CD14-positive monocyte (primary cell): ENCODE measurements around the gene LIPG. TPM values are rescaled to one million over a fixed set of nuclear protein-coding genes. Genes with fewer than 3 reads are reported as not detected.

ENCODE experiments used
- DNase-seq, 3 donors: peaks; one replicate each; pipeline ENCODE4 v3.0.0-alpha.2; 2011 to 2022
- H2AFZ ChIP-seq: 2 replicates; pipeline ENCODE4 v1.6.0; 2012; ENCODE audit warnings: mild to moderate bottlenecking, low read depth, low read length, inconsistent platforms; ENCODE audit not compliant: insufficient read depth, poor library complexity, severe bottlenecking
- H3K27ac ChIP-seq, 2 donors: 1 replicate in 1 of 2; 2 replicates in 1 of 2; pipeline ENCODE4 v1.5.1; 2012 to 2013; ENCODE audit warnings: low read length in 2 of 2, control low read depth in 1 of 2, inconsistent platforms in 1 of 2, low read depth in 1 of 2, mild to moderate bottlenecking in 1 of 2
- H3K27me3 ChIP-seq, 2 donors: one replicate each; pipeline versions ENCODE4 v1.6.0 to v1.6.1; 2011 to 2013; ENCODE audit warnings: low read length in 2 of 2; ENCODE audit not compliant: control insufficient read depth in 2 of 2, insufficient read depth in 2 of 2
- H3K36me3 ChIP-seq, 2 donors: replicated peaks in 1 of 2; 1 replicate in 1 of 2; 2 replicates in 1 of 2; pipeline versions ENCODE4 v1.5.1 to v1.6.1; 2012 to 2013; ENCODE audit warnings: low read length in 2 of 2, control low read depth in 1 of 2, inconsistent platforms in 1 of 2, mild to moderate bottlenecking in 1 of 2; ENCODE audit not compliant: insufficient read depth in 2 of 2, control insufficient read depth in 1 of 2
- H3K4me1 ChIP-seq, 2 donors: 1 replicate in 1 of 2; 2 replicates in 1 of 2; pipeline versions ENCODE4 v1.5.1 to v1.6.1; 2012 to 2013; ENCODE audit warnings: low read length in 2 of 2, control low read depth in 1 of 2, inconsistent platforms in 1 of 2, mild to moderate bottlenecking in 1 of 2, moderate library complexity in 1 of 2; ENCODE audit not compliant: insufficient read depth in 2 of 2, control insufficient read depth in 1 of 2
- H3K4me2 ChIP-seq: replicated peaks from 2 replicates; pipeline ENCODE3; 2012; ENCODE audit warnings: low read length, moderate library complexity, mild to moderate bottlenecking; ENCODE audit not compliant: poor library complexity, severe bottlenecking; ENCODE audit errors: extremely low read depth
- H3K4me3 ChIP-seq, 3 experiments: fragments of 200-600 bp in 1 of 3; sonication (generic) in 1 of 3; replicated peaks in 1 of 3; 1 replicate in 2 of 3; 2 replicates in 1 of 3; pipeline ENCODE4 v1.5.1; 2011 to 2013; ENCODE audit warnings: low read length in 3 of 3, mild to moderate bottlenecking in 3 of 3, control low read depth in 2 of 3, low read depth in 2 of 3, inconsistent platforms in 1 of 3, moderate library complexity in 1 of 3
- H3K79me2 ChIP-seq: 2 replicates; pipeline ENCODE4 v1.6.0; 2012; ENCODE audit warnings: mild to moderate bottlenecking, control low read depth, inconsistent platforms, low read length, moderate library complexity; ENCODE audit not compliant: insufficient read depth
- H3K9ac ChIP-seq: 2 replicates; pipeline ENCODE4 v1.6.0; 2017; ENCODE audit warnings: low read length, mild to moderate bottlenecking; ENCODE audit not compliant: insufficient read depth, poor library complexity, severe bottlenecking
- H3K9me3 ChIP-seq, 2 donors: replicated peaks in 1 of 2; 1 replicate in 1 of 2; 2 replicates in 1 of 2; pipeline versions ENCODE4 v1.5.1 to v1.6.1; 2012 to 2013; ENCODE audit warnings: low read length in 2 of 2, control low read depth in 1 of 2; ENCODE audit not compliant: control insufficient read depth in 1 of 2, insufficient read depth in 1 of 2
- H4K20me1 ChIP-seq: 2 replicates; pipeline ENCODE4 v1.6.0; 2012; ENCODE audit warnings: mild to moderate bottlenecking, low read length, control low read depth, moderate library complexity; ENCODE audit not compliant: insufficient read depth
- H3K27ac Mint-ChIP-seq, 7 donors: one replicate each; pipeline ENCODE4 v1.8.0; 2020; ENCODE audit warnings: mild to moderate bottlenecking in 7 of 7, mixed read lengths in 7 of 7, moderate library complexity in 6 of 7, inconsistent platforms in 2 of 7
- H3K27me3 Mint-ChIP-seq, 3 donors: one replicate each; pipeline ENCODE4 v1.8.0; 2021 to 2022; ENCODE audit warnings: low read depth in 3 of 3, mild to moderate bottlenecking in 3 of 3, mixed read lengths in 3 of 3, moderate library complexity in 3 of 3, inconsistent platforms in 1 of 3
- H3K36me3 Mint-ChIP-seq, 2 donors: one replicate each; pipeline ENCODE4 v1.8.0; 2020; ENCODE audit warnings: mixed read lengths in 2 of 2, inconsistent platforms in 1 of 2, mild to moderate bottlenecking in 1 of 2
- H3K4me1 Mint-ChIP-seq: one replicate; pipeline ENCODE4 v1.8.0; 2020; ENCODE audit warnings: mild to moderate bottlenecking, mixed read lengths
- H3K4me3 Mint-ChIP-seq, 2 donors: one replicate each; pipeline ENCODE4 v1.8.0; 2020; ENCODE audit warnings: mild to moderate bottlenecking in 2 of 2, mixed read lengths in 2 of 2, moderate library complexity in 1 of 2
- H3K9me3 Mint-ChIP-seq, 7 donors: one replicate each; pipeline ENCODE4 v1.8.0; 2020 to 2022; ENCODE audit warnings: mixed read lengths in 7 of 7, mild to moderate bottlenecking in 6 of 7, moderate library complexity in 6 of 7, inconsistent platforms in 2 of 7
- CTCF ChIP-seq: fragments of 200-600 bp; IDR thresholded peaks from one replicate; pipeline ENCODE4 v1.8.0; 2022; ENCODE audit warnings: antibody characterized with exemption, mild to moderate bottlenecking
- WGBS: methylation state at CpG from one replicate; pipeline ENCODE4 v1.1.5; 2013; ENCODE audit warnings: missing lambda C conversion rate; ENCODE audit not compliant: insufficient coverage; 5-methylcytosine and 5-hydroxymethylcytosine counted together
- intact Hi-C, 2 donors: fragments of 100-400 bp; cut with micrococcal nuclease; formaldehyde crosslinking; loops; one replicate each; pipeline versions ENCODE4 v1.15.0 to v1.15.1; 2023
- polyA plus RNA-seq, 3 donors: library from polyadenylated mRNA; depleted of rRNA in 1 of 3; unstranded in 2 of 3; stranded (reverse) in 1 of 3; fragments of 300-500 nt in 2 of 3; fragments of >200 nt in 1 of 3; fragmentation: Illumina TruSeq in 2 of 3; gene quantifications; 1 replicate in 2 of 3; 2 replicates in 1 of 3; pipeline ENCODE4 v1.2.3, GENCODE V29; 2012 to 2021

The LIPG gene
- polyA plus RNA-seq, 3 donors = not detected

- Histone ChIP-seq H3K79me2 (no peaks in the 10 kb centered on the region), H3K9me3 (no peaks in the 10 kb centered on the region), H3K36me3 (no peaks in the 10 kb centered on the region), H3K9ac (no peak overlapping the region), H3K4me2 (no peak overlapping the region), H3K27ac (no peak overlapping the region), H3K27me3 (no peaks in the 10 kb centered on the region), H3K4me1 (no peaks in the 10 kb centered on the region), H2AFZ (no peak overlapping the region), H3K4me3 (no peak overlapping the region), H4K20me1 (no peaks in the 10 kb centered on the region)
- Mint-ChIP-seq H3K27me3 (peaks cover under 1 to 7% (median 3%) of the 10 kb centered on the region in 3 donors), H3K27ac (no peak overlapping the region), H3K4me1 (no peaks in the 10 kb centered on the region), H3K9me3 (peaks cover 0 to 3% (median 0%) of the 10 kb centered on the region in 7 donors), H3K36me3 (no peaks in the 10 kb centered on the region), H3K4me3 (no peak overlapping the region)
- intact Hi-C loops = no loop called here
- 61% methylated on average over 5 of the region's 6 CpGs for WGBS
- DNase-seq = no peak
- no peak for TF ChIP-seq CTCF
These were observed 78.9 kb downstream of the LIPG start for GRCh38 chr18:49640741-49641140.

GRCh38 chr18:49645196-49645595 is 83.3 kb downstream of the LIPG start:
- H3K4me2 ChIP-seq = no peak overlapping the region
- Mint-ChIP-seq H3K36me3 (no peaks in the 10 kb centered on the region), H3K27ac (peak overlapping the region in 1 of 7 donors; percentile 61), H3K9me3 (peaks cover 0 to 1% (median 0%) of the 10 kb centered on the region in 7 donors), H3K4me3 (no peak overlapping the region), H3K4me1 (no peaks in the 10 kb centered on the region), H3K27me3 (peaks cover 2 to 7% (median 3%) of the 10 kb centered on the region in 3 donors)
- no peak overlapping the region for H3K27ac ChIP-seq
- H3K9ac ChIP-seq = no peak overlapping the region
- no peaks in the 10 kb centered on the region for H3K36me3 ChIP-seq
- intact Hi-C loops = no loop called here
- no peaks in the 10 kb centered on the region for H3K79me2 ChIP-seq
- no peaks in the 10 kb centered on the region for H3K9me3 ChIP-seq
- no peaks in the 10 kb centered on the region for H4K20me1 ChIP-seq
- no peak for TF ChIP-seq CTCF
- no peaks in the 10 kb centered on the region for H3K27me3 ChIP-seq
- H3K4me1 ChIP-seq = no peaks in the 10 kb centered on the region
- DNase-seq = no peak
- H3K4me3 ChIP-seq = no peak overlapping the region
- H2AFZ ChIP-seq = no peak overlapping the region
- 100% methylated on average over 1 of the region's 3 CpGs for WGBS
